GM18907 (cell line): ENCODE measurements around the gene CDC14C.
"Not testable (repeated sequence)": the region's sequence is repeated elsewhere in the genome, so short reads cannot be mapped to it uniquely, and the experiment has no call there.

Experiments
- ATAC-seq: cut with Tn5 transposase; IDR thresholded peaks from one replicate; pipeline ENCODE4 v1.9.1; 2021; ENCODE audit warnings: mild to moderate bottlenecking, moderate library complexity; ENCODE audit not compliant: unreplicated experiment

The CDC14C gene

DNA sequence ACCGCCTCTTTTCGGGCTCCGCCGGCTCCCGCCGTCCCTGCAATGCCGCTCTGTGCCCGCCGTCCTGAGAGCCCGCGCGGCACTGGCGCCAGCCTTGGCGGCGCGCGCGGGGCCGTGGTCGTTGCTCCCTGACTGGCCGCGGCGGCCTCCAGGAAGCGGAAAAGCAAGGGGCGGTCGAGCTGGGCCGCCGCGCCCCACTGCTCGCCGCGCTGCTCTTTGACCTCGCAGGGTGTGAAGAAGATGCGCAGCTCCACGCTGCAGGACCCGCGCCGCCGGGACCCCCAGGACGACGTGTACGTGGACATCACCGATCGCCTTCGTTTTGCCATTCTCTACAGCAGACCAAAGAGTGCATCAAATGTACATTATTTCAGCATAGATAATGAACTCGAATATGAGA is at the start of gene CDC14C:
TSS of gene CDC14C (plus strand) at position 115 of the 400 bp plus-strand sequence. CDS start at position 241, 126 bp downstream.
- ATAC-seq, result no peak

GRCh38 chr7:48875045-48875916 is 49.1 kb upstream of the CDC14C start:
- ATAC-seq, result no peak

DNA sequence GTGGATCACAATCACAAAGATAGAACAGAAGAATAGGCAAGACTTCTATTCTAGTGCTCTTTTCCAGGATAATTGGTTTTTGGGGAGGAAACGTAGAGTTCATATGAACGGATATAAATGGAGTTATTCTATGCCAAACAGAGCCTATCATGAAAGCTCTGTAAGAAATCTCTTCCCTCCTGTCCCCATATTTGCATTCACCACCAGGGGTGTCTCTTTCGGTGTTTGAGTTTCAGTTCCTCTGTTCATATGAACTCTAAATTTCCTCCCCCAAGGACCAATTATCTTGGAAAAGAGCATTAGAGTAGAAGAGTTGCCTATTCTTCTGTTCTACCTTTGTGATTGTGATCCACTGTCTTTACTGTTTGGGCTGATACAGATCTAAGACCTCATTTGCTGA is 48.3 kb upstream of the CDC14C start:
- ATAC-seq, result no peak

- no peak for ATAC-seq
These were observed 43.5 kb upstream of the CDC14C start for GRCh38 chr7:48880851-48881250.

- ATAC-seq, result no peak
These were observed 36.8 kb upstream of the CDC14C start for GRCh38 chr7:48887500-48887899.

DNA sequence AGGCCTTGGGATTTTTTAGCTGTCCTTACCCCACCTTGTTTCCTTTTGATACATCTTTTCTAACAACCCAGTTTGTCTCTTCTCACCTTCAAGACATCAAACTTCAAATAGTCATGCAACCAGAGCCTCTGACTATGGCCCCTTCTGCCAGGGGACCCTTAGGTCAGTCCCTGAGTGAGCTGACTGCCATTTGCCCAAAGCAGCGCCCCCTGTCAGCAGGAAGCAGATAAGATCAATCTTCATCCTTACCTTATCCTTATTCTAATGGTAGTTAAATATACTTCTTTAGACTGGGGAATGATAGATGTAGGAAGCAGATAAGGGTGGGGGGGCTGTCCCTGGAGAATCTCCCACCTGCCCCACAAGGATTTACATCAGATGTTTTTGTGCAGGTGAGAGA is 29.8 kb upstream of the CDC14C start:
- ATAC-seq, result no peak

GRCh38 chr7:48899932-48900331 is 24.4 kb upstream of the CDC14C start:
- no peak for ATAC-seq

DNA sequence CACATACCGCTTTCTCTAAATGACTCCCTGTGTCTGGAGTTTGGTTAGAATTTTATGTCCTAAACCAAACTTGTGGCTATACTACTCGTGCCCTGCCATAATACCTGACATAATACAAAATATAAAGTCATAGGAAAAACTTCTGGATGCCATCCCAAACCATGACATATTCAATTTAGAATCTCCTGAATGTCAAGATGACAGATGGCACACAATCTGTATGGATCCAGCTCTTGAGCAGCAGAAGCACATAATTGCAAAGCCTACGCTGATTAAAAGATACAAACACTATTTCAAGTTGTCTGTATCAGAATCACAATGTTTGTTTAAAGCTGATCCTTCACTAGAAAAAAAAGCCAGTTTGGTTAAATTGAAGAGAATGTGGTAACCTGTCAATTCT is 22.4 kb upstream of the CDC14C start:
- ATAC-seq, result no peak

GRCh38 chr7:48904975-48905374 is 19.4 kb upstream of the CDC14C start:
- ATAC-seq, result no peak

GRCh38 chr7:48905686-48906085 is 18.7 kb upstream of the CDC14C start:
- not testable (repeated sequence) for ATAC-seq

DNA sequence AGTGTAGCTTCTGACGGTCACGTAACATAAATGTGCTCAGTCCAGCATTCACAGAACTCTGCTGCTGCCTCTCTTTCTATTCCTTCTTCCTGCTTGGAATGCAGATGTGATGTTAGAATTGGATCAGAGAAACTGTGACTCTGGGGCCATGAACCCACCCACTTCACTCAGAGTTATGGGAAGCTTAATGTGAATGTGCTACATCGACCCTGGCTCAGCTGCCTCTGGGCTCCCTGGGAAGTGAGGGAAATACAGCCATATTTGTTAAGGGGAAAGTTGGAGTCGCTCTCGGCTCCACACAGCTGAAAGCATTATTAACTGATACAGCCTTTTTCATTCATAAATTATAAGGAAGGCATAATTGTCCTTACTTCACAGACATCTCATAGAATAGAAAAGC is 14.5 kb upstream of the CDC14C start:
- ATAC-seq, result not testable (repeated sequence)

DNA sequence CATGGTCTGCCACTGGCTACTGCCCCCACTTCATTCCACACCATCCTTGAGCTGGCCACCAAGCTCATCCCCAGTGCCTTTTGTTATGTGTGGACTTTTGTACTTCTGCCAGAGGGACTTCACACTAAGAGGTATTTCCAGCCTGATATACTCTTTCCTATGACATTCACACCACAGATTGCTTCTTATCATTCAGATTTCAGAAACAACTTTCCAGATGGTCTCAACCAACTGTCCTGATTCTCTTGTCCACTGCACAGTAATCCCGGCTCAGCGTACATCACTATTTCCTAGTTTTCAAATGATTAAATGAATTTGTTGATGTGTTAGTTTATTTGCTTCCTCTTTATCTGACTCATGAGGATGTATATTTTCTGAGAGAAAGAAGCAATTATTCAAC is 7.1 kb downstream of the CDC14C start:
- ATAC-seq, result no peak

GRCh38 chr7:48932126-48932910 is 8.0 kb downstream of the CDC14C start:
- ATAC-seq, result no peak

- no peak for ATAC-seq
These were observed 9.3 kb downstream of the CDC14C start for GRCh38 chr7:48933549-48934085.

DNA sequence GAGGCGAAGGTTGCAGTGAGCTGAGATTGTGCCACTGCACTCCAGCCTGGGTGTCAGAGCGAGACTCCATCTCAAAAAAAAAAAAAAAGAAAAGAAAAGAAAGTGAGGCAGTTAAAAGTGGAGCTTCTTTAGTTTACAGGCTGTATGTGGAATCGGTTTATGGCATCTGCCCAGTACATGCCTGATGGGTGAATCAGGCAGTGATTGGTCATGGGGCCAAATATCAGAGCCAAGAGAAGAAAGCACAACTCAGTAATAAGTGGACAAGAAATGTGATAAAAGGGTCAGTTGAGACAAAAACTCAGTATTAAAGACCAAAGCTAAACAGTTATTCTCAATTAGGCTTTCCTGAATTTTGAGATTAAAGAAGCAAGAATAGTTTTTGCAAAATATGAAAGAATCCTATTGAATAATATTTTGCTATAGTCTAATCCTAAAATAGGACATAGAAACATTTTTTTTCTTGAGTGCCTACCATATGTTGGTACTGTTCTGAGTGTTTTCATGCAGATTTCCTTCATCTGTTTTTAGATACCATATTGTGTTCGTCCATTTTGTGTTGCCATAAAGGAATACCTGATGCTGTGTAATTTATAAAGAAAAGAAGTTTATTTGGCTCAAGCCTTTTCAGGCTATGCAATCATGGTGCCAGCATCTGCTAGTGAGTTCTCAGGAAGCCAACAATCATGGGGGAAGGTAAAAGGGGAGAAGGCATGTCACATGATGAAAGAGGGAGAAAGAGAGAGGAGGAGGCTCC is 14.4 kb downstream of the CDC14C start:
- no peak for ATAC-seq

- ATAC-seq, result no peak
These were observed 19.1 kb downstream of the CDC14C start for GRCh38 chr7:48943279-48943990.

DNA sequence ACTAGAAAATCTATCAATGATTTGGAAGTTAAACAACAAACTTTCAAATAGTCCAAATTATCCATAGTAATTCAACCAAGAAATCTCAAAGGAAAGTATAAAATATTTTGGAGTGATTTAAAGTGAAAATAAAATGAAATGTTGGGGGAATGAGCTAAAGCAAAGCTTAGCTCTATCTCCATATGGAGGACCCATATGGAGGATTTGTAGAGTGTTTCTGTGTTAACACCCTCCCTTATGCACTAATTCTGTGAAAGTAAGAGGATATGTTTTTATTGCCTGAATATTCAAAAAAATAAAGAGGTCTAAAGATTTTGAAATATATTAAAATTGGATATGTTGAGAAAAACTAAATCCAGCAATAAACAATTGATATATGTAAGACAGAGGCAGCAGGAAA is 31.6 kb downstream of the CDC14C start:
- ATAC-seq, result no peak

- no peak for ATAC-seq
These were observed 35.3 kb downstream of the CDC14C start for GRCh38 chr7:48959676-48960075.

- ATAC-seq, result no peak
These were observed 38.6 kb downstream of the CDC14C start for GRCh38 chr7:48962821-48963505.

- no peak for ATAC-seq
These were observed 39.7 kb downstream of the CDC14C start for GRCh38 chr7:48964074-48964473.
